Stimulated activated naive CD8-positive, alpha-beta T cell treated with anti-CD3 and anti-CD28 coated beads, Interleukin-15, Interleukin-2, amounts not matched to agents 100 ng/mL and 50 ng/mL, for 24 hours (primary cell): ENCODE results near the gene FGFR3.

Experiments
- H3K27ac Mint-ChIP-seq: one replicate; pipeline ENCODE4 v1.8.0; 2021; ENCODE audit warnings: mild to moderate bottlenecking, mixed read lengths
- H3K27me3 Mint-ChIP-seq: one replicate; pipeline ENCODE4 v1.8.0; 2021; ENCODE audit warnings: mixed read lengths
- H3K36me3 Mint-ChIP-seq: one replicate; pipeline ENCODE4 v1.8.0; 2021; ENCODE audit warnings: low read depth, mixed read lengths
- H3K4me1 Mint-ChIP-seq: one replicate; pipeline ENCODE4 v1.8.0; 2021; ENCODE audit warnings: low read depth, mixed read lengths
- H3K4me3 Mint-ChIP-seq: one replicate; pipeline ENCODE4 v1.8.0; 2021; ENCODE audit warnings: mild to moderate bottlenecking, mixed read lengths
- H3K9me3 Mint-ChIP-seq: one replicate; pipeline ENCODE4 v1.8.0; 2021; ENCODE audit warnings: mixed read lengths

FGFR3 gene

DNA sequence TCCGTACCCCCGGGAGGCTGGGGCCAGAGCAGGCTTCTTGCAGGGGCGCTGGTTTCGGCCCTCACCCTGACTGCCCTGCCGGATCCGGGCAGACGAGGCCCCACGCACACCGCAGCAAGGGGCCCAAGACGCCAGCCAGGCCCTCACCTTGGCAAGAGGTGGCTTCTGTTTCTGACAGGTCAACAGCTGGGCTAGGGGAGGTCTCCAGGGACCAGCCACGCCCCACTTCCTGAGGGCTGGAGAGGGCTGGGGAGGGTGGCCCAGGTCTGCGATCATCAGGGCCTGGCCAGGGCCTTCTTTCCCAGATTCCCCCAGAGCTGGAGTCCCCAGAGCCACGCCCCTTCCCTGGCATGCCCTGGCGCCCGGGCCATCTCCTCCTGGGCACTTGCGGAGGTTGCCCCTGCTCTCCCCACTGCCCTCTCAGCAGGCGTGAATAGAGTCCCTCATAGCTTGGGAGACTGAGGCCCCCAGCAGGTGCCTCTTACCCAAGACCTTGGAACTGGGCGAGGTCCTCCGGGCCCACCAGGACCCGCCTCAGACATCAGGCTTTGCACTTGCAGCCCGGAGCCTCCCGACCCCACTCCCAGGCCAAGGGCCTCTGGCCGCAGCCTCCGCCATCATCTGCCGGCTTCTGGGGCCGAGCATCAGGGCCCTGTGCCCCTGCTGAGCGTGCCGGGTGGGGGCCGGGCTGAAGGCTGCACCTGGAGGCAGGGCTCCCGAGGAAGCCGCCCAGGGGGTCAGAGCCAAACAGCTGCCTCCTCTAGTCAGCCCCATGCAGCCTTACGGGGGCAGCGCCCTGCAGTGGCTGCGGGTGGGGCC, 6.3 kb upstream of the FGFR3 start:
- no peak overlapping the region for H3K4me3 Mint-ChIP-seq
- peaks cover 11% of the 10 kb centered on the region for H3K27me3 Mint-ChIP-seq
- no peak overlapping the region for H3K27ac Mint-ChIP-seq
- H3K36me3 Mint-ChIP-seq, result no peaks in the 10 kb centered on the region
- H3K4me1 Mint-ChIP-seq, result no peaks in the 10 kb centered on the region
- no peaks in the 10 kb centered on the region for H3K9me3 Mint-ChIP-seq

DNA sequence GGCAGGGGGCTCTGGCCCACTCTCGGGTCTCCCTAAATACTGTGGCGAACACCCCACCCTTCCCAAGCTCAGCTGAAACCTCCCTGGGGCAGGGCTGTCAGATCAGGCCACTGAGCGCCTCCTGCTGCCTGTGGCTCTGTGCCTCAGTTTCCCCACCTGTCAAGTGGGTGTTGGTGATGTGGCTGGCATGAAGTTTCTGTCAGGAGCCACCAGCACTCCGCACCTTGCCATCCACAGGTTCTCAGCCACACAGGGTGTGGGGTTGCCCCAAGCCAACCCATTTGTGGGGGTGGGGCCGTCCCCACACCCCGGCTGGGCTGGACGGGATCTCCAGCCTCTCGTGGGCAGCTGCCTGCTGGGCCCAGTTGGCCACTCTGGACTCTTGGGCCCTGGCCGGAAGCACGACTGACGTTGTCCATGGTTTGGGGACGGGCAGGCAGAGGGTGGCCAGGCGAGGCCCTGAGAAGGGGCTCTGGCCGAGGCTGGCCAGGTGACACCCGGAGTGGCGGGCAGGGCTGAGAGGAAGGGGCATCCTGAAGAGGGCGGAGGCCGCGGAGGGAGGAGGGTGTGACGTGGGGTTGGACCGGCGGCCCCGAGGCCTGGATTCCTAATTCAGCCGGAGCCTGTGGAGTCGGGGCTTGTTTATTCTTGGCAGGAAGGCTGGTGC, 5.5 kb upstream of the FGFR3 start:
- Mint-ChIP-seq H3K36me3 (no peaks in the 10 kb centered on the region), H3K27me3 (peaks cover 12% of the 10 kb centered on the region), H3K4me3 (no peak overlapping the region), H3K27ac (no peak overlapping the region), H3K9me3 (no peaks in the 10 kb centered on the region), H3K4me1 (no peaks in the 10 kb centered on the region)

- no peak overlapping the region for H3K27ac Mint-ChIP-seq
- H3K4me1 Mint-ChIP-seq, result no peaks in the 10 kb centered on the region
- no peaks in the 10 kb centered on the region for H3K36me3 Mint-ChIP-seq
Observed at GRCh38 chr4:1788254-1788973, 4.7 kb upstream of the FGFR3 start.

DNA sequence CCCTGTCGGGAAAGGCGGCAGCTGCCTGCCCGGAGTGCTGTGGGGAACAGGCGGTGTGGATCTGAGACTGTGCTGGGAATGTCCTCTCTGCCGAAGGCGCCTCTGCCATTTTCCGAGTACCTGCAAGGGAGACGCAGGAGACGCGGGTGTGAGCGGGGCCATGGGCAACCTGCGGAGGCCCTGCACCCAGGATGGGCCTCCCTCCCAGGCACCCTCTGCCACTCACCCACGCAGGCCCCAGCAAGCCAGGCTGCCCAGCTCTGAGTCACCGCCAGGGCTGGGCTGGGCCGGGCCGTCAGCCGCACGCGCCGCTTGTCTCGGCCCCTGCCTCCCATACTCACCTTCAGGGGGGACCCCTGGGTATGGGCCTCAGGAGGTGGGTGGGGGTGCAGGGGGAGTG, 3.5 kb upstream of the FGFR3 start:
- H3K27ac Mint-ChIP-seq, result no peak overlapping the region
- H3K4me1 Mint-ChIP-seq, result no peaks in the 10 kb centered on the region
- H3K9me3 Mint-ChIP-seq, result no peaks in the 10 kb centered on the region
- H3K27me3 Mint-ChIP-seq, result peaks cover 12% of the 10 kb centered on the region
- no peak overlapping the region for H3K4me3 Mint-ChIP-seq
- no peaks in the 10 kb centered on the region for H3K36me3 Mint-ChIP-seq

More at GRCh38 chr4:1788254-1788973, 4.7 kb upstream of the FGFR3 start:
- peaks cover 12% of the 10 kb centered on the region for H3K27me3 Mint-ChIP-seq
- H3K4me3 Mint-ChIP-seq, result no peak overlapping the region
- H3K9me3 Mint-ChIP-seq, result no peaks in the 10 kb centered on the region

GRCh38 chr4:1790005-1790404, 3.1 kb upstream of the FGFR3 start:
- no peaks in the 10 kb centered on the region for H3K36me3 Mint-ChIP-seq
- H3K27me3 Mint-ChIP-seq, result peaks cover 12% of the 10 kb centered on the region
- no peaks in the 10 kb centered on the region for H3K4me1 Mint-ChIP-seq
- no peak overlapping the region for H3K27ac Mint-ChIP-seq
- H3K4me3 Mint-ChIP-seq, result no peak overlapping the region
- no peaks in the 10 kb centered on the region for H3K9me3 Mint-ChIP-seq

- Mint-ChIP-seq H3K36me3 (no peaks in the 10 kb centered on the region), H3K4me1 (no peaks in the 10 kb centered on the region), H3K4me3 (no peak overlapping the region), H3K9me3 (no peaks in the 10 kb centered on the region), H3K27ac (no peak overlapping the region), H3K27me3 (peaks cover 23% of the 10 kb centered on the region)
Observed at GRCh38 chr4:1792158-1792831, 798 bp upstream of the FGFR3 start.

DNA sequence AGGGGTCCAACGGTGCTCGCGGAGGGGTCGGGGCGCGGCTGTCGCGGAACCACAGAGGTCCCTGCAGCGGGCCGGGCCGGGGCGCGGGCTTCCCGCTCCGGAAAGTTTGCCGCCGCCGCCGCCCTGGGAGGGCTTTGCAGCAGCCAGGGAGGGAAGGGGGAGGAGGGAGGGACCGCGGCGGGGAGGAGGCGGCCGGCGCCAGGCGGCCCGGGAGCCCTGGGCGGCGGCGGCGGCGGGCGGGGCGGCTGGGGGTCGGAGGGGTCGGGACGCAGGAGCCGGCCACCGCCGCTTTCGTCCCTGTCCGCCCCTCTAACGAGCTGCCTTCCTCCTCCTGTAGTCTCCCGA, 375 bp downstream of the FGFR3 start:
- Mint-ChIP-seq H3K27me3 (peaks cover 23% of the 10 kb centered on the region), H3K27ac (no peak overlapping the region), H3K9me3 (no peaks in the 10 kb centered on the region), H3K4me3 (no peak overlapping the region), H3K36me3 (no peaks in the 10 kb centered on the region), H3K4me1 (no peaks in the 10 kb centered on the region)

DNA sequence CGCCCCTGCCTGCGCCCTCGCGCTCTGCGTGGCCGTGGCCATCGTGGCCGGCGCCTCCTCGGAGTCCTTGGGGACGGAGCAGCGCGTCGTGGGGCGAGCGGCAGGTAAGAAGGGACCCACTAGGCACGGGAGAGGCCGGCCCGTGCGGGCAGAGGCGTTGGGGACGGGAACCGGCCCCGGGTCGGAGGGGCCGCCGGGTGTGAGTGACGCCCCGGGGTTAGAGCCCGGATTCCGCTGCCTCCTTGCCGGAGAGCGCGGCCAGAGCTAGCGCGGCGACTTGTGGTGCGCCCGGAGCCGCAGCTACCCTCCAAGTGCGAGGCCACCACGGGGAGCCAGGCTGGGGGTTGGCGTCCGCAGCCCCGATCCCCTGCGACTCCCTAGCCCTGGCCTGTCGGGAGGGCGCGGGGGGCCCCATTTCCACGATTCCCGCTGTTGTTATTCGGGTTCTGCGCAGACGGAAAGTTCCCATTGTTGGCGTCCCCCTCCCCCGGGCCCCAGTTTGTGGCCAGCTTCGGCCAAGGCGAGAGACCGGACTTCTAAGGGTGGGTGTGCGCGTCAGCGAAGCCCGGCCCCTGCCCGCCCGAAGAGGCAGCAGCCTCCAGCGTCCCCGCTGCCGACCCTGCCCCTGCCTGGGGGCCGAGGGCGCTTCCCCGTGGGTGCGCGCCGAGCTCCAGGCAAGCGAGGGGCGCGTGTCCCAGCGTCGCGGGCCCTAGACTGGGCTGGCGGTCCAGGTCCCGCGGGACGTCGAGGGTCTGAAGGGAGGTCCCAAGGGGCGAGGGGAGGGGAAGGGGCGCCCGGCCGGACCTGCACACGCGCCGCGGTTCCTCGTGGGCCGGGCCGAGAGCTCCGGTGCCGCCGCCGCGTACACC, 1.1 kb downstream of the FGFR3 start:
- H3K4me3 Mint-ChIP-seq, result no peak overlapping the region
- H3K4me1 Mint-ChIP-seq, result no peaks in the 10 kb centered on the region
- H3K36me3 Mint-ChIP-seq, result no peaks in the 10 kb centered on the region
- H3K27me3 Mint-ChIP-seq, result peaks cover 23% of the 10 kb centered on the region
- no peak overlapping the region for H3K27ac Mint-ChIP-seq
- H3K9me3 Mint-ChIP-seq, result no peaks in the 10 kb centered on the region

- Mint-ChIP-seq H3K9me3 (no peaks in the 10 kb centered on the region), H3K27me3 (peaks cover 23% of the 10 kb centered on the region), H3K36me3 (no peaks in the 10 kb centered on the region), H3K4me1 (no peaks in the 10 kb centered on the region), H3K27ac (no peak overlapping the region), H3K4me3 (no peak overlapping the region)
Observed at GRCh38 chr4:1794809-1795298, 1.8 kb downstream of the FGFR3 start.

DNA sequence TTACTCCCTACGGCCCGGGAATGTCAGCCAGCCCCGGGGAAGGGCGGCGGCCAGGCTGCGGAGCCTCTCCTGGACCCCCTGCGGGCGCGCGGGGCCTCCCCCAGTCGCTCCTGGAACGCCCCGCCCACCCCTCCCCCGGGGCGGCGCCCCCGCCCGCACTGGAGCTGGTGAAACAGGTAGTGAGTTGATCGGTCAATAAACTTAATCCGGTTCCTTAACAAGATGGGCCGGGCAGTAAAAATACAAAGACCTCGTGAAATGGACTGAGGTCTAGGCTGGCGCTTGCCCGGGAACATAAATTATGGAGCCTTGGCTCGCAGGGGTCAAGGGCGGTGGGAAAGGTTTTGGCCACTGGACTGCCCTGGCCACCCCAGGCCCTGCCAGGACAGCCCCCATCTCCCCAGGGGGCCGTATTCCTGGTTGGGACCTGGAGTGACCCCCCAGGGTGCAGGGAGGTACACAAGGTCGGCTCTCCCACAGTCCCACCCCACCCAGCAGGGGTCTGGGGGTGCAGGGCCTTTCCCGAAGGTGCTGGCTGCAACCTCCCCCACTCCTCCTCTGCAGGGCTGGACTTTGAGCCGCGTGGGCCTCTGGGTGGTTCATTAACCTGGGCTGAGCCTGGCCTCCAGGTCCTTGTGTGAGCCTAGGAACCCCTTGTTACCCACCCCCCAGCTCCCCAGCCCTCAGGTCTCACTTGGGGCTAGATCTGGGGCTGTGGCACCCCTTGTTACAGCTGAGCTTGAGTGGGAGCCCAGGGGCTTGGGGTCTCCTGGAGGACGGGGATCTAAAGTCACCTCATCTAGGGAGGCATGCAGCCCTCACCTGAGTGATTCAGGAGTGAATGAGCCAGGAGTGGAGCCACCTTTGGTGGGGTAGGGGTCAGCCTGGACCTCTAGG, 2.5 kb downstream of the FGFR3 start:
- no peaks in the 10 kb centered on the region for H3K36me3 Mint-ChIP-seq
- H3K4me1 Mint-ChIP-seq, result no peaks in the 10 kb centered on the region
- no peak overlapping the region for H3K4me3 Mint-ChIP-seq
- H3K27ac Mint-ChIP-seq, result no peak overlapping the region
- no peaks in the 10 kb centered on the region for H3K9me3 Mint-ChIP-seq
- H3K27me3 Mint-ChIP-seq, result peaks cover 21% of the 10 kb centered on the region

- no peak overlapping the region for H3K27ac Mint-ChIP-seq
Observed at GRCh38 chr4:1796486-1797204, 3.6 kb downstream of the FGFR3 start.

DNA sequence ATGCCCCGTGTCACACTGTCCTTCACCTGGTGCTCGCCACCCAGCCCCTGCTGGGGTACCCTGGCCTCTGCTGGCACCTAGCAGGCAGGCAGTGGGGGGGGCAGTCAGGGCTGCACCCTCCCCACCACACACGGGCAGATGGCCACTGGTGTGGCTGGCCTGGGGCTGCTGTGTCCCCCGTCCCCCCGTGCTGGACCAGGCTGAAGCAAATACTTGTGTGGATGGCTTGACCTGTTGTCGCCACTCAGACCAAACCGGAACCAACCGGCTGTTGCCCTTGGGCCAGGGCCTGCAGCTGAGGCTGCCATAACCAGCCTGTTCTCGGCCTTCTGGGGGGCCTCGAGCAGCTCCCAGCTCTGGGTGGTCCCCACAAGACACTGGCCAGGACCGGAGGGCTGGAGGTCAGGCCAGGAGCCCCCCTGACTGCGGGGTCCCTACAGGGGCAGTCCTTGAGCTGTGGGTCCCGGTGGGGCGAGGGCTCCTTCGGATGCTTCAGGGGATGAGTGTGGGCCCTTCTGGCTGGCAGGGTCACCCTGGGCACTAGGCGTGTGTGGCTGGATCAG, 4.3 kb downstream of the FGFR3 start:
- Mint-ChIP-seq H3K27ac (no peak overlapping the region), H3K27me3 (peaks cover 11% of the 10 kb centered on the region), H3K4me1 (no peaks in the 10 kb centered on the region), H3K4me3 (no peak overlapping the region), H3K36me3 (no peaks in the 10 kb centered on the region), H3K9me3 (no peaks in the 10 kb centered on the region)

More at GRCh38 chr4:1796486-1797204, 3.6 kb downstream of the FGFR3 start:
- H3K9me3 Mint-ChIP-seq, result no peaks in the 10 kb centered on the region
- peaks cover 13% of the 10 kb centered on the region for H3K27me3 Mint-ChIP-seq
- no peak overlapping the region for H3K4me3 Mint-ChIP-seq
- H3K4me1 Mint-ChIP-seq, result no peaks in the 10 kb centered on the region
- no peaks in the 10 kb centered on the region for H3K36me3 Mint-ChIP-seq
